DMS114 treated with DMSO at 0.1 percent for 48 hours (cell line): ENCODE measurements around the gene ERFE.
"Not testable (repeated sequence)": the region's sequence is repeated elsewhere in the genome, so short reads cannot be mapped to it uniquely, and the experiment has no call there.

Experiments used
- DNase-seq: peaks from one replicate; lab custom pipeline; 2025; ENCODE audit not compliant: unreplicated experiment; lab: John Stamatoyannopoulos, UW

The ERFE gene

DNA sequence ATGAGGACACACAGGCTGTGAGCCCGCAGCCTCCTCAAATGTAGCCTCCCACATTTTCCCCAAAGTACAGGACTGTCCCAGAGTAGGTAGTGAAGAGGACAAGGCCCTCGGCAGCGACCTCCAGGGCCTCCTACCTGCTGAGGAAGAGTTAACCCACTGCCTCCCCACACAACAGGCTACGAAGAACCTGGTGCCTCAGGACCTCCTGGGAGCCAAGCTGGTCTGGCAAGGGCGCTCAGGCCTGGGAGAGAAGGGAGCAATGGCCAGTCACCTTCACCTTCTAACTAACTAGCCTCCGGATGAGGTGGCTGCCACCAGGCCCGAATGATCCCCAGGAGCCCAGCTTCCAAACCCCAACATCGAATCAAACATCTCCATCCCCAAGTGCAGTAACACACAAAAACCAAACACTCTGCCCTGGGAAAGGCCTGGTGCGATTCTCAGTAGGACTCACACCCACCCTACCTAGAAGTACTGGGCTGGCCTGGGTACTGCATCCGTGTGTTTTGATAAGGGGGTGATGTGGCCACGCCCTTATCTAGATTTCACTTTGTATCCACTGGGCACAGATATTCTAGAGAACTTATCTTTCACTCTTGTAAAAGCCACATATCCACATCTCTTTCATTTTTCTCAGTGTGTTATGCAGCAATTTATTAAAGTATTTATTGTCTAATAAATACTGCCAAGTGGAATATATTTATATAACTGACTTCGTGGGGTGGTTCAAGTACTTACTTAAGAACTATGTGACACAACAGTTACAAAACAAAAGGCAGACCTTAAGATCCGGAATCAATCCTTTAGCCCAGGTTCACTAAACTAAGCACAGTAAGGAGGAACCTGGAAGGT is 9.7 kb downstream of the ERFE start:
- DNase-seq = no peak

DNA sequence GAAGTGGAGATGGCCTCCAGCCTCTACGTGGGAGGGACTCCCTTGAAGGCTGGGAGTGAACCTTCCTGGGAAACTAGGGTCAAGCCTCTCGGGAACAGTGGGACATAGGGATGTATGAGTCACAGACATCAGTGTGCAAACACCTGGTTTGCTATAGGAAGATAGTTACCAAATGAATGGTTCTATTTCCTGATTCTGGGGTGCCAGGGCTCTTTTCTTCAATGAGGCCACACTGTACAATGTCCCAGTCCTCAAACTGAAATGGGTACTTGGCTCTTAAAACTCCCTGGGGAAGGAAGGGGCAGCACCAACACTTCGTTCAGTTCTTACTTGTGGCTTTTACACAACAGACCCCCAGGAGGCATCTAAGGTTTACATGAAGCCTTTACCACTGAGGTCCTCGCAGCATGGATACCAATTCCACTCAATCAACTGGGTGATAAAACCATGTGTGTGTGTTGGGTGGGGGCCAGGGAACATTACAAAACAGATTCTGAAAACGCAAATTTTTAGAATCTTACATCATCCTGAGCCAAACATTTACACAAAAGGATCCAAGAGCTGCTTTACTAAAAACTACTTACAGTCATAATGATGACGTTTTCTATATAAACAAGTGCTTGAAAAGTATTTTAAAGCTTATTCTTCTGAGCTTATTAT is 10.4 kb downstream of the ERFE start:
- DNase-seq = no peak

DNA sequence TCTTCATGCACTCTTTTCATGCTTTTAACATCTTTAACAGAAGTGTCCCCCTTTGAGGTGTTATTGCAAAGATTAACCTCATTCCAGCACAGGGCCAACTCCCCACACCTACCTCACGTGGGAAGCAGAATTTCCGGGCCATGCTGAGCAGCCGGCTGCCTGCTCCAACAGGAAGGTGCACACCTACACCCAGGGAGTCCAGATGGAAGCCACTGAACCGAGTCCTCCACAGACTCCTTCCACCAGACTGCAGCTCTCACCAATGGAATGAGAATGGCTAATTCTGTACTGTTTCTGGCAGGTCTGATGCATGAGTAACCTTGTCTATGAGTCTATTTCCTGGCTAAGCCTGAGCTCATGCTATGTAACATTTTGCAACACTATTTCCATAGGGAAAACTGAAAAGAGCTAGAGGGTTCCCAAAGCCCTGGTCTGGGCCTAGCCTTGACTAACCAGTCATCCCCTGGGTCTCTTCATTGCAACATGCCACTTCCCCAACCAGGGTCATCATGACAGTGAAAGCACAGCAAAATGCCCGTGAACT is 11.0 kb downstream of the ERFE start:
- DNase-seq = no peak

DNA sequence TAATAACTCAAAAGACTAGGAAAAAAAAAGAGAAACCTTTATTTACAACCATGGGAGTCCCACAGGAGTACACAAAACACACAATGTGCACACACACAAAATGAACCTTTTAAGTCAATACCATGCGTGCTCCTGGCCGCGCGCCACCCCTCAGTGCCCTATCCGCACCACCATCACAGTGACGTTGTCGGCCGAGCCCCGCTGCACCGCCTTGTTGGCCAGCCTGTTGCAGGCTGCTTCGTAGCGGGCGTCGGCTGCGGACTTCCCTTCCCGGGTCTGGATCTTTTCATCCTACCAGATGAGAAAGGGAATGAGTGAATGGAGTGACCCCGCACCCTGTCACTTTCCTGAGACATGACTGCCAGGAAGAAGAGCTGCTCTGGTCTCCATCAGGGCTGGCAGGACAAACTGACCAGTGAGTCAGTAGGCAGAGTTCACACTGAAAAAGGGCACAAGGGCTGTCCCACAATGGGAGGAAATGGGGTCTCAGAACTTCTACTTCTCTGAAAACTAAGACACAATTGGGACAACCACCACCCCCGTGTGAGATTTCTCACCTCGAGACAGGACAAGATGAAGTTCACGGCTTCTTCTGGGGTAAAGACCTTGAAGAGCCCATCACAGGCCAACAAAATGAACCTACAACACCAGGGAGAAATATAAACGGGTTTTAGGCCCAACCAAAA is 11.8 kb downstream of the ERFE start:
- DNase-seq = no peak

DNA sequence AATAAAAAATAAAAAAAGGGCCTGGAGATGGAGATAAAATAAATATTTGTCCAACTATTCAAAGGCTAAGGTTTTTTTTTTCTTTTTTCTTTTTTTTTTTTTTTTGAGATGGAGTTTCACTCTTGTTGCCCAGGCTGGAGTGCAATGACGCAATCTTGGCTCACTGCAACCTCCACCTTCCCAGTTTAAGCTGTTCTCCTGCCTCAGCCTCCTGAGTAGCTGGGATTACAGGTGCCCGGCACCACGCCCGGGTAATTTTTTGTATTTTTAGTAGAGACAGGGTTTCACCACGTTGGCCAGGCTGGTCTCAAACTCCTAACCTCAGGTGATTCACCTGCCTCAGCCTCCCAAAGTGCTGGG is 12.3 kb downstream of the ERFE start:
- DNase-seq = not testable (repeated sequence)

DNA sequence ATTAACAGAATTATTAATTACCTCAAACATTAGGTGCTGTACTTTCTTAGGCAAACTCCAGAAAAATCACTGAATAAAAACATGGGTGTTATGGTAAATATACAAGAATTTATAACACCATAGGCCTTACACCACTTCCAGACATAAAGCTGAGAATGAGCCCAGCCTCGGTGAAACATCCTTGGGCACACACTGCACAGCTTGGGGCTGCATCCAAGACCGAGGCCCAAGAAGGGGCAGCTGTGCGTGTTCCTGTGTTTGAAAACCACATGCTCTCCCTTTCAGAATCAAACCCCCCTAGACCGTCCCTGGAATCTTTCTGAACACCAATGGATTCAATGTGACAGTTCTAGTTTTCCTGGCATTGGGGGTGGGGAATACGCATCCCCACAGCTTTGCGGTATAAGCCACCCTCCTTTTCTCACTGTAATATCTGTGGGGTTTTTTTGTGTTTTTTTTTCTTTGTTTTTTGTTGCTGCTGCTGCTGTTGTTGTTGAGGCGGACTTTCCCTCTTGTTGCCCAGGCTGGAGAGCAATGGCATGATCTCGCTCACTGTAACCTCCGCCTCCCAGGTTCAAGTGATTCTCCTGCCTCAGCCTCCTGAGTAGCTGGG is 12.9 kb downstream of the ERFE start:
- DNase-seq = no peak

DNA sequence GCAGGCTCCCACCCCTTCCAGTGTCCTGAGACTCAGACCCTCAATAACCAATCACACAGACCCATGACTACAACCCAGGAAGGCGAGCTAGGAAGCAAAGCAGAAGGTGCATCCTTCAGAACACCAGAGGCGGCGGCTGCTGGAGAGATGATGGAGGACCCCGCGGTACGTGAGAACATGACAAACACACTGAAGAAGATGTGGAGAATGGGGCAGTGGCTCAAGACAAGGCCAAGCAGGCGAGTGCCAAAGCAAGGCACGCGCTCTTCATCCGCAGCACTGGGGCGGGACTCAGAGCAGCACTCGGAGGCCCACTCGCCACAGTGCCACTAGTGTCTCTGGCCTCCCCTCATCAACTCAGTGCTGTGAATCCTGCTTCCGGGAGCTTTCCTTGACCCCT is 13.7 kb downstream of the ERFE start:
- no peak for DNase-seq

DNA sequence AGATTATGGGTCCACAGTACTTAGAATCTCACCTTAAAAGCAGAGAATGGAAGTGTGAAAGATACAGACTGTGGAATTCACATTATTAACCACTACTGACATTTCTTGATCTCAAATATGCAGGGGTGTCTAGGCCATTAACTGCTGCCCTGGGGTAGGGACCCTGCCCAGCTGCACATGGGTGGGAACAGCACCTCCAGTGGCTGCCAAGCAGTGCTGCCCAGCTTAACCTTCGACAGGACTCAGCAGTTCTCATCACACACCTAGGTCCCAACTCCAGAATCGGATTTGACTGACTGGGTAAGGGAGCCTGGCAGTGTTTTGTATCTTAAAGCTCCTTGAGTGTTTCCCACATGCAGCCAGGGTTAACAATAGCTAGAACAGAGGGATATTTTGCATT is 14.9 kb downstream of the ERFE start:
- DNase-seq = no peak

DNA sequence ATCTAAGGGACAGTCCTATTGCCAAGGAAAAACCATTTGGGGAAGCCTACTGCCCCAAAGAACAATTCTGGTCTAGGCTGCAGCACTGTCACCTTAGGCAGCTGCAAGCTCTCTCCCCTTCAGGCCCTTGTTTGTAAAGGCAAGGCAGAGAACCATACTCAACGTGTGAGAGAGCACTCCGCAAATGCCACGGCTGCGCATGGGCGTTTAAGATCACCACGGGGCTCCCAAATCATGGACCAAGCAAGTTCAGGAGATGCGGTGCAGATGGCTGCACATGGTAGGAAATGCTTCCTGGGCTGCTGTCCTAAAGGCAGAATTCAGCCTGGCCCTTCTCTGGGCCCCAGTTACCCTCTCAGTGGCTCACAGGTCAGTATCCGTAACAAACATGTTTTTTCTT is 15.5 kb downstream of the ERFE start:
- DNase-seq = no peak

DNA sequence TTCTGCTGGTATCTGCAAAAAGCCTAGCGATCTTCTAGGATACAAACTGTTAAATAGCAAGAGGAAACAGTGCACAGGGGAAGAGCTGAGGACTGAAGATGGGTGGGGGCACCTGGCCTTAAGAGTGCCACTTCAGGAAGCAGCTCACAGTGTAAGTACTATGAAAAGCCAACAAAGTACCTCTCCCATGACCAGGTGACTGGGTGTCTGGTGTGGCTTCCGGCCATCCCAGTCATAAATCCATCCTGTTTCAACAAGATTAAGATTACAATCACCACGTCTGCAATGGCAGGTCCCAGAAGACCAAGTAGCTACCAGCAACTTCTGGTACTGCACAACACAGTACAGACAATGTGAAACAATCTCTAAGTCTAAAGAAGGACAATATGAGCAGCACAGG is 15.9 kb downstream of the ERFE start:
- no peak for DNase-seq

DNA sequence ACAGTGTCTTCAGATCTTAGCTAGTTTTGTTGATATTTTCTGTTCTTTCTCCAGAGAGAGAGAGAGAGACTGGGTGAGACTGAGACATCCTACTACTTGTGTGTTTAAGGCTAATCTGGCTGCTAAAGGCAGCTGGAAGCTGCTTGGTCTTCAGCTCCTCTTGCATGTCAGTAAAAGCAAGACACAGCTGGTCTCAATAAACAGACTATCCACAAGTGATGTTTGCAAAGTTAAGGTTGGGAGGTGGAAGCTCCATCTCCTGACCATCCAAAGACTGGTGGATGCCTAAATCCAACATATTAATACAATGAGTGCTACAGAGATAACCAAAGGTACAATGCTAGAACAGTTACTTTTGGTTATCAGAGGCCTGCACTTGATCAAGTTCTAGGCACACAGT is 17.8 kb downstream of the ERFE start:
- DNase-seq = no peak

DNA sequence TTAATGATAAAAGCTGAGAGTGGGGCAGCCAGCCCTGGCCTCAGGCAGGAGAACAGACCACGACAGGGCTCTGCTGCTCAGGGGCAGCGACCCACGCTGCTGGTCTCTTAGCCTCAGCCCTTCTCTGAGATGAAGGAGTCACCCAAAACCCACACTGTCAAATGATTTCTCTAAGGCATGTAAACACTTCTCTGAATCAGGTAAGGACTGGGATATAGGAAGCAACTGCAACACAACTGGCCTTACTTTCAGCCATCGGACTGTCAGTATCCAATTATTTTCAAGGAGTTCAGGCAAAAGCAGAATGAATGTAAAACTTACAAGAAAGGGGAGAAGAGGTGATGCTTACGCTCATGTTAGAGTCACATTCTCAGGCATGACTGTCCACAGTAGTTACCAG is 21.8 kb downstream of the ERFE start:
- DNase-seq = no peak

DNA sequence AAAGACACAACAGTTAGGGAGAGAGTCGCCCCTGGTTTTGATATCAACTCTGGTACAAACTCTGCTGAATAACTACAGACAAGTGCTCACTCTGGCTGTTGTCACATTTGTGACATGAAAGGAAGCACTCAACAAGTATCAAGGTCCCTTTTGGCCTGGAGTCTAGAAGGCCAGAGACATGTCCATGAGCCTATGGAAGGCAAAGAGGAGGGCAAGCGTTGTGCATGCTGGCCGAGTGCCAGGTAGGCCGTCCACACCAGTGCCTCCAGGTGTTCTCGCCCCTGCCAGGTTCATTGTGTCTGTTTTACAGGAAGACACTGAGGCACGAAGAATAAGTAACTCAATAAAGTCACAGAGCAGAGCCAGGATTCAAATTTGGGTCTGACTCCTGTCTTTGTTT is 23.6 kb downstream of the ERFE start:
- DNase-seq = no peak

DNA sequence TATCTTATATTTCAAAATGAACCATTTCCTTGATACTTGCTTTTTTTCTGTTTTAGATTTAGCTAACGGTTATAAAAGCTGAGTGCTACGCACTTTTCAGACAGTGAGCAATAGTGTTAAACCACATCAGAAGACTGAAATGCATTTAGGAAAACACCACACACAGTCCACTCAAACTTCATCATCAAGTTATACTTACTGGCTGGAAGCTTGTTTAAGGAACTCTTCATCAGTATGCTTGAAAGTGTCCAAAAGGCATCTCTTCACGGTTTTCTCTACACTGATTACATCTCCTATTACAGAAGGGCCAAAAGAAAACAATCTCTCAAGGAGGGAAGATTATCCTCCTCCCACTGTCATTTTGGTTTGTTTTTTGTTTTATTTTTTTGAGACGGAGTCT is 25.1 kb downstream of the ERFE start:
- DNase-seq = no peak

DNA sequence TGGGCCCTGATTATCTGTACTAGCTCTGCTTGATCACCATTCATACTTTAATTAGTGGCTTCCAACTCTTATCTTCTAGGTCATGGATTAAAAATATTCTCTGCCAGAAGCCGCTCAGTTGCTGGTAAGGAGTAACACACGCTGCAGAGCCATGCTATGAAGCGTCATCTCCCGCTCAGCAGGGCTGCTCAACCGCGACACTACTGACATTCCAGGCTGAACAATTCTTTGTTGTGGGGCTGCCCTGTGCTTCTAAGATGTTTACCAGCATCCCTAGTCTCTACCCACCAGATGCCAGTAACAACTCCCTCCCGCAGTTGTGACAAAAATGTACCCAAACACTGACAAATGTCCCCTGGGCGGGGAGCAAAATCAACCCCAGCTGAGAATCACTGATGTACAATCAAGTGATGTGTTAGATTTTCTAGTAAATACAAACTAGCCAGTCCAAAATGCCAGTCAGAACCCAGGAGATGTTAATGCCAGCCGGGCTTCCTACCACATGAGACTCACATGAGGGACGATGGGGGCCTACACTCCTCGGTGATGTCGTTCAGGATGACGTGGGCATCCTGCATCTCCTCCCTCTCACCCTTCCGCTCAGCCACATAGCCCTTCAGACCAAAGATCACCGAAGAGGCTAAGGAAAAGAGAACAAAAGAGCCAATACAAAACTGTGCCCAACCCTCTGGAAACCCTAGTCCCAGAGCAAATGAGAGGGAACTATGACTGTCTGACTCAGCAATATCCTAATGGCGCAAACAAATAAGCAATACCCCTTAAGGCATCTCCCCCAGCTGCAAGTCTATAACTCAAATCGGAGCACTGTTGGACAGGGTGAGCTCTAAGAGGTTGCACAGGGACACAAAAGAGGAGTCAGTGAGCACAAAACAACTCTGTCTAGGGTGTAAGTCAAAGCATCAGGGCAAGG is 29.1 kb downstream of the ERFE start:
- no peak for DNase-seq

DNA sequence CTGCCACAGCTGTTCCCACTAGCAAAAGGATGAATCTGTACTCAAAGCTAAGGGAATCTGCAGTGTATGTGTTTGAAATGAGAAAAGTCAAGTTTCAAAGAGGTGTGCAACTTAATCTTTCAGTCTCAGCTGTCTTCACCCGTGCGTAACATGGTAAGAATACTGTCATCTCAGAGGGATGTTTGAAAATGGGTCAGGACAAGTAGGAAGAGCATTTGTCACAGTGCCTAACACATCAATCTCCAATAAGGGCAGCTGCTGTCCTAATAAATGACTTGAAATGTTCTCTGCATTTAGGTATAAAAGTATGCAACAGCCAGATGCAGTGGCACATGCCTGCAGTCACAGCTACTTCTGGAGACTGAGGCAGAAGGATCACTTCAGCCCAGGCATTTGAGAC is 31.7 kb downstream of the ERFE start:
- no peak for DNase-seq

DNA sequence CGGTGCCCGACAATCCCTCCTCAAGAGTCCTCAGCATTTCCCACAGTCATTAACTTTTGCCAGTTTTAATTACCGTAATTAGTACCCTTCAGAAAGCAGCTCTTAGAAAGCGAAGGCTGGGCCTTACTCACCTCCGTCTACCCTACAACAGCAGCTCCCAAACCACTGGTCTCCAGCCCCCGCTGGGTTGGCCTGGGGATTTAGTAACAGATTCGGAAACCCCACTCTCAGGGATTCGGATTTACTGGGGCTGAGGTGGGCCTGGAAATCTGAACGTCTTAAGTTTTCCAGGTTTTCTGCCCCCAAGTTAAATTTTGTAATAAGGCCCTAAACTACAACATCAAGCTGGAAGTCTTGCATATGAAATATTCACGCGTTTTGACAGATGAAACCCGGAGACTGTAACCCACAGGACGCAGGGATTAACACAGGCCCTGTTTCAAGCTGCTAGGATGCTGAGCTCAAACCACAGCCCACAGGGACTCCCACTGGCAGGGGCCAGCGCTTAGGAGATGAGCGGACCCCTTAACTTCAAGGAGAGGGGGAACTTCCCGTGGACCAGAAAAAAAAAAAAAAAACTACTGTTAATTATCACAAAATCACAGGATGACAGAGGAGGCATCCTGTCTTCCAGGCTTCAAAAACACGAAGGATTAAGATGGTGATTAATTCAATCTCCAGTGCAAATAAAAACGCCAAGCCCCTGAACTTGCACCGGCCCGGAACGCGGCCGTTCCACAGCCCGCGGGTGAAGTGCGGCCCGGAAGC is 43.7 kb downstream of the ERFE start:
- no peak for DNase-seq

DNA sequence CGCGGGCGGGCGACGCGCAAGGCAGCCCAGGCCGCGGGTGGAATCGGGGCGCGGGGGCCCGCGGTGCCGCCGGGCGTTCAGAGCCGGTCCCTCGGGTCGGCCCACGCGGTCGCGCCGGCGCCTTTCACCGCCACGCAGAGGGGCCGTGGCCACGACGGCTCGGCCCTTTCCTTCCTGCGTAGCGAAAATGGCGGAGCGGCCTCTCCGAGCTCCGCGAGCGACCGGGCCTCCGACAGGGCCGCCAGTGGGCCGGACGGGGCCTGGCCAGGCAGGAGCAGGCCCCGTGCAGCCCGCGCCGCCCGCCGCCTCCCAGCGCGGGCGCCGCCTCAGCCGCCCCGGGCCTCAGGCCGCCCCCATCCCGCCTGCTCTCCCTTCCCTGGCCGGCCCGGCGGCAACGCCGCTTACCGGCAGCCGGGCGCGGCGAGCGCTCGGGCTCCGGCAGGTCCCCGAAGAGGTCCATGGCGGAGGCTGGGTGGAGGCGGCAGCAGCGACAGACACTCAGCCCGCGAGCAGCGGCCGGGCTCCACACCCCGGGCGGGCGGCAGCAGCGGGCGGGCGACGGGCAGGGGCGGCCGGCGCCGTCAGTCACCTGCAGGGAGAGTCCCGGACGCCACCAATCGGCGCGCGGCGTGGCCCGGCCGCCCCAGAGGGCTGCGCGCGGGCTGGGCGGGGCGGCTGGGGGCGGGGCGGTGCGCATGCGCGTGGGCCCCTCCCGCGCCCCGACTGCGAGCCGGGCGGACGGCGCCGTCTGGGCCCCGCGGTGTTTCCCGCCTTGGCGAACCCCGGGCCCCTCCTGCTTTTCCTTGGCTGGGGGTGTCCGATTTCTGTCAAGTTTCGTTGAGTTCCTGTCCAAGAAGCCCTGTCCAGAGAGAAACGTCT is 44.6 kb downstream of the ERFE start, which contains the start of gene ILKAP:
ILKAP (minus strand) TSS at position 602 of the 879 bp plus-strand sequence; CDS start at position 460, 142 bp downstream.
- DNase-seq = peak; percentile 58
